Measurements from ENCODE around the gene TMEM132D.

DNA sequence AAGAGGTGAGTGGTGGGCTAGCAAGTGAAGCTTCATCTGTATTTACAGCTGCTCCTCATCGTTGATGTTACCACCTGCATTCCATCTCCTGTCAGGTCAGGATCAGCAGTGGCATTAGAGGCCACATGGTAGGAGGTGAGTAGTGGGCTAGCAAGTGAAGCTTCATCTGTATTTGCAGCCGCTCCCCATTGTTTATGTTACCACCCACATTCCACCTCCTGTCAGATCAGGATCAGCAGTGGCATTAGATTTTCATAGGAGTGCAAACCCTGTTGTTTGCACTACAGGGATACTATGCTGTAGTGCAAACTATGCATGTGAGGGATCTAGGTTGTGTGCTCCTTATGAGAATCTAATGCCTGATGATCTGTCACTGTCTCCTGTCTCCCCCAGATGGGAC, 531.5 kb downstream of the TMEM132D start:
- TF ChIP-seq EZH2 (IDR thresholded peaks at IDR 0.05; ENCODE audit: borderline replicate concordance, low read depth, low read length, severe bottlenecking) = no peak
- no peak for TF ChIP-seq POLR2A (IDR thresholded peaks at IDR 0.05; ENCODE audit: low read depth, low read length)
- no peak for TF ChIP-seq POLR2AphosphoS5 (IDR thresholded peaks at IDR 0.05; ENCODE audit: insufficient read depth, low read depth, low read length)
- TF ChIP-seq, protein P1, sequence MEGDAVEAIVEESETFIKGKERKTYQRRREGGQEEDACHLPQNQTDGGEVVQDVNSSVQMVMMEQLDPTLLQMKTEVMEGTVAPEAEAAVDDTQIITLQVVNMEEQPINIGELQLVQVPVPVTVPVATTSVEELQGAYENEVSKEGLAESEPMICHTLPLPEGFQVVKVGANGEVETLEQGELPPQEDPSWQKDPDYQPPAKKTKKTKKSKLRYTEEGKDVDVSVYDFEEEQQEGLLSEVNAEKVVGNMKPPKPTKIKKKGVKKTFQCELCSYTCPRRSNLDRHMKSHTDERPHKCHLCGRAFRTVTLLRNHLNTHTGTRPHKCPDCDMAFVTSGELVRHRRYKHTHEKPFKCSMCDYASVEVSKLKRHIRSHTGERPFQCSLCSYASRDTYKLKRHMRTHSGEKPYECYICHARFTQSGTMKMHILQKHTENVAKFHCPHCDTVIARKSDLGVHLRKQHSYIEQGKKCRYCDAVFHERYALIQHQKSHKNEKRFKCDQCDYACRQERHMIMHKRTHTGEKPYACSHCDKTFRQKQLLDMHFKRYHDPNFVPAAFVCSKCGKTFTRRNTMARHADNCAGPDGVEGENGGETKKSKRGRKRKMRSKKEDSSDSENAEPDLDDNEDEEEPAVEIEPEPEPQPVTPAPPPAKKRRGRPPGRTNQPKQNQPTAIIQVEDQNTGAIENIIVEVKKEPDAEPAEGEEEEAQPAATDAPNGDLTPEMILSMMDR (IDR thresholded peaks at IDR 0.05; ENCODE audit: extremely low read depth in 1 of 2, insufficient read depth in 1 of 2, low read depth in 1 of 2, low read length in 2 of 2) = no peak
- no peak for TF ChIP-seq JUN (IDR thresholded peaks at IDR 0.05; ENCODE audit: borderline replicate concordance, insufficient read depth, insufficient read length, low read depth)
- TF ChIP-seq, protein P2, sequence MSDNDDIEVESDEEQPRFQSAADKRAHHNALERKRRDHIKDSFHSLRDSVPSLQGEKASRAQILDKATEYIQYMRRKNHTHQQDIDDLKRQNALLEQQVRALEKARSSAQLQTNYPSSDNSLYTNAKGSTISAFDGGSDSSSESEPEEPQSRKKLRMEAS (IDR thresholded peaks at IDR 0.05; ENCODE audit: insufficient read depth, insufficient read length) = no peak
- no peak for TF ChIP-seq GATA2 (IDR thresholded peaks at IDR 0.05; ENCODE audit: insufficient read depth, insufficient read length, low read depth, low read length)
- TF ChIP-seq FOS (IDR thresholded peaks at IDR 0.05; ENCODE audit: borderline replicate concordance, insufficient read depth, low read length) = no peak
- TF ChIP-seq MYC (IDR thresholded peaks at IDR 0.05; ENCODE audit: low read depth, low read length) = no peak
